Mucosa of descending colon (tissue), 3 donors: ENCODE measurements around the gene FOXN1. TPM values are rescaled to one million over a fixed set of nuclear protein-coding genes. Genes with fewer than 3 reads are reported as not detected.

Experiments
- ATAC-seq: fragments of 200-7000 bp; cut with Tn5 transposase; one replicate; pipeline ENCODE4 v1.9.1; 2020; ENCODE audit warnings: mild to moderate bottlenecking, moderate library complexity
- DNase-seq, 3 donors: peaks; one replicate each; pipeline ENCODE4 v3.0.0-alpha.2; 2020
- H3K36me3 ChIP-seq: fragments of 200-600 bp; one replicate; pipeline ENCODE4 v1.8.0; 2021; ENCODE audit warnings: low read depth, mild to moderate bottlenecking
- H3K4me1 ChIP-seq: fragments of 200-600 bp; one replicate; pipeline ENCODE4 v1.8.0; 2021; ENCODE audit warnings: low read depth, mild to moderate bottlenecking
- H3K4me3 ChIP-seq: fragments of 200-600 bp; one replicate; pipeline ENCODE4 v1.8.0; 2021; ENCODE audit warnings: mild to moderate bottlenecking
- H3K9me3 ChIP-seq: fragments of 200-600 bp; one replicate; pipeline ENCODE4 v1.8.0; 2021; ENCODE audit warnings: mild to moderate bottlenecking
- intact Hi-C, 2 donors: fragments of 100-400 bp; cut with DNase I in 1 of 2; cut with micrococcal nuclease in 1 of 2; formaldehyde crosslinking; loops; one replicate each; pipeline versions ENCODE4 v1.11.0 to v1.11.1; 2022; cut with DNase I, micrococcal nuclease
- total RNA-seq, 3 donors: library from RNA; stranded (reverse); fragmentation: NEBNext Ultra II Directional in 2 of 3; extraction: Animal tissue kit (Norgen Biotek cat#: 25700) in 2 of 3; gene quantifications; one replicate each; pipeline versions ENCODE4 v1.2.1 to v1.2.4, GENCODE V29; 2021 to 2023
- TF ChIP-seq, protein P1 (sequence below): fragments of 200-600 bp; IDR thresholded peaks from one replicate; pipeline ENCODE4 v1.8.0; 2022; ENCODE audit warnings: antibody characterized with exemption, mild to moderate bottlenecking
- donor health status: DM: no; HTN: no; CAD: no; lungs with moderate emphysema.
- donor health status: DM: no; HTN: no; CAD: no.
- donor health status: DM: no; HTN: yes; CAD: no.

FOXN1 gene
- total RNA-seq, 3 donors from 2014 or later: 0.46 to 0.69 TPM; not detected in 1

GRCh38 chr17:28530926-28531325 is 24.8 kb downstream of the FOXN1 start:
- H3K4me1 ChIP-seq: peaks cover 24% of the 10 kb centered on the region
- intact Hi-C loops: no loop called here
- no peaks in the 10 kb centered on the region for H3K36me3 ChIP-seq
- no peak overlapping the region for H3K4me3 ChIP-seq
- TF ChIP-seq, protein P1, sequence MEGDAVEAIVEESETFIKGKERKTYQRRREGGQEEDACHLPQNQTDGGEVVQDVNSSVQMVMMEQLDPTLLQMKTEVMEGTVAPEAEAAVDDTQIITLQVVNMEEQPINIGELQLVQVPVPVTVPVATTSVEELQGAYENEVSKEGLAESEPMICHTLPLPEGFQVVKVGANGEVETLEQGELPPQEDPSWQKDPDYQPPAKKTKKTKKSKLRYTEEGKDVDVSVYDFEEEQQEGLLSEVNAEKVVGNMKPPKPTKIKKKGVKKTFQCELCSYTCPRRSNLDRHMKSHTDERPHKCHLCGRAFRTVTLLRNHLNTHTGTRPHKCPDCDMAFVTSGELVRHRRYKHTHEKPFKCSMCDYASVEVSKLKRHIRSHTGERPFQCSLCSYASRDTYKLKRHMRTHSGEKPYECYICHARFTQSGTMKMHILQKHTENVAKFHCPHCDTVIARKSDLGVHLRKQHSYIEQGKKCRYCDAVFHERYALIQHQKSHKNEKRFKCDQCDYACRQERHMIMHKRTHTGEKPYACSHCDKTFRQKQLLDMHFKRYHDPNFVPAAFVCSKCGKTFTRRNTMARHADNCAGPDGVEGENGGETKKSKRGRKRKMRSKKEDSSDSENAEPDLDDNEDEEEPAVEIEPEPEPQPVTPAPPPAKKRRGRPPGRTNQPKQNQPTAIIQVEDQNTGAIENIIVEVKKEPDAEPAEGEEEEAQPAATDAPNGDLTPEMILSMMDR: no peak
- ATAC-seq (no peak), DNase-seq (no peak)
- no peaks in the 10 kb centered on the region for H3K9me3 ChIP-seq

DNA sequence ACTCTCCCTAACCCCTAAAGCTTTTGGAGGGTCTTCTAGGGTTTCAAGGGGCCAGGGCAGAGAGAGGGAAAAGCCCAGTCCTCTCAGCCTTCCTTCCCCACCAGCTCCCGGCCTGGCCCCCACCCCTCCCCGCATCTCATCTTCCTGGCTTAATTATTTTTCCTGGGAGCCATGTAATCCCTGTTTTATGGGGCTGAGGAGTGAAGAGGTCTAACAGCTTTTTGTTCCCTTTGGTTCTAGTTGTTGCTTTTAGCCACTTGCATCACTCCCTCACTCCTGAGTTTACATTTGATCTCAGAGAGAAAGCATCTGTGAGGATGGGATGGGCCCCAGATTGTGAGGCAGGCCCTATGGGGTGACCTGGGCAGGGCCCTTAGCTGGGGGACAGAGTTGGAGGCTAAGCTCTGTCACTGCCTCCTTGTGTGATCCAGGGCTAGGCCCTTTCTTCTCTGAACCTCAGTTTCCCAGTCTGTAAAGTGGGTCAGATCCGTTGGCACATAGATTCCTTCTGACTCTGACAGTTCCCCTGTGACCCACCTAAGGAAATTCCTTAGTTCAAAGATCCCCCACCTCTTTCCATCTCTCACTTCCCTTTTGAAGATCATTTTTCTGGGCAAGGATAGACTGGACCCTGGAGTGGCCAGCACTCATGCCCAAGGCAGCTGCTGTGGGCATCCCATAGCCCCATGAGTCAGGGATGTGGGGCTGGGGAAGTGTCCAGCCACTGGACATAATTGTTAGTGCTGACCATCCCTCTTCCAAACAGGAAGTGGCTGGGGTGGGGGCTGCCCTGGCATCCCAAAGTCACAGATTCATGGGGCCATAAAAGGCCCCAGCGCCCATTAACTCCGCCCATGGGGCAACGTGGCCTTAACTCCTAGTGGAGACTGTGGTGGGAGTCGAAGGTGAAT is 26.2 kb downstream of the FOXN1 start:
- no peak for DNase-seq
- no peak for ATAC-seq
- Histone ChIP-seq H3K4me1 (peaks cover 27% of the 10 kb centered on the region), H3K36me3 (no peaks in the 10 kb centered on the region), H3K9me3 (no peaks in the 10 kb centered on the region), H3K4me3 (no peak overlapping the region)
- intact Hi-C loops: no loop called here
- TF ChIP-seq, protein P1: no peak

- Histone ChIP-seq H3K4me1 (peaks cover 22% of the 10 kb centered on the region), H3K36me3 (no peaks in the 10 kb centered on the region), H3K4me3 (no peak overlapping the region), H3K9me3 (no peaks in the 10 kb centered on the region)
- intact Hi-C loops: no loop called here
- TF ChIP-seq, protein P1: no peak
- ATAC-seq: peak; percentile 55
- DNase-seq: peak; percentile 52 to 59 (median 55)
These were observed 27.1 kb downstream of the FOXN1 start for GRCh38 chr17:28533091-28533807.

DNA sequence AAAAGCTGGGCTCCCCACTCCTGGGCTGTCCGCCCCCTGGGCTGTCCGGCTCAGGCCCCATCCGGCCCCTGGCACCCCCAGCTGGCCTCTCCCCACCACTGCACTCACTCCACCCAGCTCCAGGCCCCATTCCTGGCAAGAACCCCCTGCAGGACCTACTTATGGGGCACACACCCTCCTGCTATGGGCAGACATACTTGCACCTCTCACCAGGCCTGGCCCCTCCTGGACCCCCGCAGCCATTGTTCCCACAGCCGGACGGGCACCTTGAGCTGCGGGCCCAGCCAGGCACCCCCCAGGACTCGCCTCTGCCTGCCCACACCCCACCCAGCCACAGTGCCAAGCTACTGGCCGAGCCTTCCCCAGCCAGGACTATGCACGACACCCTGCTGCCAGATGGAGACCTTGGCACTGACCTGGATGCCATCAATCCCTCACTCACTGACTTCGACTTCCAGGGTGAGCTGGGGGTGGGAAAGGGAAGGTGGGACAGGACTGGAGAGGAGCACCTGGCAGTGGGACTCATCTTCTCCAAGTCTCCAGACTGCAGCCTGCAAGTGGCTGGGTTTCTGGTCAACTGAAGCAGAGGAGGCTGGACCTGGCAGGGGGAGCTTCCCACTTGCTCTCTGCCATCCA is 28.7 kb downstream of the FOXN1 start:
- H3K36me3 ChIP-seq: no peaks in the 10 kb centered on the region
- DNase-seq (peak in 2 of 3 donors; percentile 35 to 38), ATAC-seq (no peak)
- TF ChIP-seq, protein P1: no peak
- intact Hi-C loops: loop anchor here in 1 of 2 donors (5.0 kb wide), 1 partner anchor 38 kb away; no protein-coding TSS in a partner anchor
- H3K4me3 ChIP-seq: no peak overlapping the region
- peaks cover 17% of the 10 kb centered on the region for H3K4me1 ChIP-seq
- no peaks in the 10 kb centered on the region for H3K9me3 ChIP-seq

DNA sequence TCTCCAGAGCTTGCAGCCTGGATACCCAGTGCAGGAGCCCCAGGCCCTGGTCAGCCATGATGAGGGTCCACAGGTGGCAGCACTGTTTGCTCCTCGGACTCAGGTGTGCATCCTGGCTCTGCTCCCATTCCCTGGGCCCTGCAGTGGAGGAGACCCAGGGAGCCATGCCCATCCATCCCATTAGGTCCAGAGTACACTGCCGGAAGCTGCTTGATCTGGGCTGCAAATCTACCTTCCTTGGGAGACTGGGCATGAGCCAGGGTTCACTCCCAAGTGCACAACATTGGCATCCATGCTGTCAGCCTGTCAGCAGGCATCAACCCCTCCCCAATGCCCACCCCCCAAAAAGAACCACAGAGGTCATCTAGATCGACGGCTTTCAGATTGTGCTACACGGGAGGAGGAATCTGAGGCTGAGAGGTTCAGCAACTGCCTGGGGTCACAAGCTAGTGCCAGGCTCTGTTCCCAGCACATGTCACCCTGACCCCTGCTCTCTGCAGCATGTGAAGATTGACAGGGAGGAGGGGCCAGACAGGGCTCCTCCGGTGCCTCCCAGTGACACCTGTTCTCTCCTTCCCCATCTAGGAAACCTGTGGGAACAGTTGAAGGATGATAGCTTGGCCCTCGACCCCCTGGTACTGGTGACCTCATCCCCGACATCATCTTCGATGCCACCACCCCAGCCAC is 30.5 kb downstream of the FOXN1 start:
- ATAC-seq (peak; percentile 48), DNase-seq (peak in 1 of 3 donors; percentile 45)
- no peaks in the 10 kb centered on the region for H3K9me3 ChIP-seq
- H3K36me3 ChIP-seq: no peaks in the 10 kb centered on the region
- peaks cover 17% of the 10 kb centered on the region for H3K4me1 ChIP-seq
- TF ChIP-seq, protein P1: no peak
- intact Hi-C loops: loop anchor here in 1 of 2 donors (5.0 kb wide), 1 partner anchor 39 kb away; no protein-coding TSS in a partner anchor
- H3K4me3 ChIP-seq: no peak overlapping the region
